Astrocyte of the spinal cord (primary cell): ENCODE data around the gene KRTAP12-1.

Experiments used
- DNase-seq: peaks from one replicate; pipeline ENCODE4 v3.0.0; 2011; ENCODE audit warnings: low read depth, low spot score
- H3K4me3 ChIP-seq: 2 replicates; pipeline ENCODE4 v1.5.1; 2011; ENCODE audit warnings: low read depth, mild to moderate bottlenecking, low read length, moderate library complexity
- in situ Hi-C: cut with HindIII; loops from 2 replicates; pipeline ENCODE4 v1.10.0; 2017; ENCODE audit warnings: low sequenced_read_pairs
- TF ChIP-seq, protein P1 (sequence below): IDR thresholded peaks from 2 replicates; pipeline ENCODE4 v1.5.1; 2012; ENCODE audit warnings: low read depth, mild to moderate bottlenecking, low read length, inconsistent platforms

KRTAP12-1 gene

GRCh38 chr21:44712203-44713028, 30.5 kb upstream of the KRTAP12-1 start:
- in situ Hi-C loops = no loop called here
- no peak for DNase-seq
- no peak overlapping the region for H3K4me3 ChIP-seq
- TF ChIP-seq, protein P1, sequence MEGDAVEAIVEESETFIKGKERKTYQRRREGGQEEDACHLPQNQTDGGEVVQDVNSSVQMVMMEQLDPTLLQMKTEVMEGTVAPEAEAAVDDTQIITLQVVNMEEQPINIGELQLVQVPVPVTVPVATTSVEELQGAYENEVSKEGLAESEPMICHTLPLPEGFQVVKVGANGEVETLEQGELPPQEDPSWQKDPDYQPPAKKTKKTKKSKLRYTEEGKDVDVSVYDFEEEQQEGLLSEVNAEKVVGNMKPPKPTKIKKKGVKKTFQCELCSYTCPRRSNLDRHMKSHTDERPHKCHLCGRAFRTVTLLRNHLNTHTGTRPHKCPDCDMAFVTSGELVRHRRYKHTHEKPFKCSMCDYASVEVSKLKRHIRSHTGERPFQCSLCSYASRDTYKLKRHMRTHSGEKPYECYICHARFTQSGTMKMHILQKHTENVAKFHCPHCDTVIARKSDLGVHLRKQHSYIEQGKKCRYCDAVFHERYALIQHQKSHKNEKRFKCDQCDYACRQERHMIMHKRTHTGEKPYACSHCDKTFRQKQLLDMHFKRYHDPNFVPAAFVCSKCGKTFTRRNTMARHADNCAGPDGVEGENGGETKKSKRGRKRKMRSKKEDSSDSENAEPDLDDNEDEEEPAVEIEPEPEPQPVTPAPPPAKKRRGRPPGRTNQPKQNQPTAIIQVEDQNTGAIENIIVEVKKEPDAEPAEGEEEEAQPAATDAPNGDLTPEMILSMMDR = no peak

DNA sequence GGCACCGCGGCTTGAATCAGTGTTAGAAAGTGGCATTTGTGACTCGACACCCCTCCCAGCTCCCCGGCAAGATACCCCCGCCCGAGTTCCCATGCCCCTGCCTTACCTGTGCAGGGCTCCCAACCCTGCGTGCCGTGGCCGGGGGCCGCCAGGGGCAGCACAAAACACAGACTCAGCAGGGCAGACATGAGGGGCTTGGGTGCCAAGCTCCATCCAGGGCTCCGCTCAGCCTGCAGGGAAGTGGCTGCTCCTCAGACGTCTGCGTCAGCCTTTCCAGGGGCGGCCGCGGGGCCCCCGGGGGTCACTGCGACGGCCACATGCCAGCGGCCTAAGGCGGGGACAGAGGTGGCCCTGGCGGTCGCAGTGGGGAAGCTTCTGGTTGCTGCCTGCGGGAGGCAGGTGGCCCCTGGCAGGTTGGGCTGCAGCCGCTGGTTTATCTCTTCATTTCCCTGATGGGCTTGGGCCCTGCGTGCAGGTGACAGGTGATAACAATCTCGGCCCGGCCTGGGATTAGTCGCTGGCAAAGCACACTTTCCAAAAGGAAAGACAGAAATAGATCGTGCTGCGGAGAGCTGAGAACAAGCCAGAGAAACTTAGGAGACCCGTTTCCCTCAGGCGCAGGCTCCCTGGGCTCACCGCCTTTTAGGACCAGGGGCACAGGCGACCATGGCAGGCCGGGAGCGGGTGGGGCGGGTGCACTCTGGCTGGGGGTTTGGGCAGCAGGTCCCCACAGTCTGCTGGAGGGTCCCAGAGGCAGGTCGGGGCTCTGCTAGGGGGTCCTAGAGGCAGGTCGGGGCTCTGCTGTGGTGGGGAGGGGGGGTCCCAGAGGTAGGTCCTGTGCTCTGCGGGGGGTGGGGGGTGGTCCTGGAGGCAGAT, 29.6 kb upstream of the KRTAP12-1 start, which contains the start of gene TSPEAR:
TSPEAR (minus strand) TSS at position 246 of the 876 bp plus-strand sequence; CDS start at position 188, 58 bp downstream.
- DNase-seq = no peak
- H3K4me3 ChIP-seq = no peak within 1 kb of the TSS
- in situ Hi-C loops = no loop called here

DNA sequence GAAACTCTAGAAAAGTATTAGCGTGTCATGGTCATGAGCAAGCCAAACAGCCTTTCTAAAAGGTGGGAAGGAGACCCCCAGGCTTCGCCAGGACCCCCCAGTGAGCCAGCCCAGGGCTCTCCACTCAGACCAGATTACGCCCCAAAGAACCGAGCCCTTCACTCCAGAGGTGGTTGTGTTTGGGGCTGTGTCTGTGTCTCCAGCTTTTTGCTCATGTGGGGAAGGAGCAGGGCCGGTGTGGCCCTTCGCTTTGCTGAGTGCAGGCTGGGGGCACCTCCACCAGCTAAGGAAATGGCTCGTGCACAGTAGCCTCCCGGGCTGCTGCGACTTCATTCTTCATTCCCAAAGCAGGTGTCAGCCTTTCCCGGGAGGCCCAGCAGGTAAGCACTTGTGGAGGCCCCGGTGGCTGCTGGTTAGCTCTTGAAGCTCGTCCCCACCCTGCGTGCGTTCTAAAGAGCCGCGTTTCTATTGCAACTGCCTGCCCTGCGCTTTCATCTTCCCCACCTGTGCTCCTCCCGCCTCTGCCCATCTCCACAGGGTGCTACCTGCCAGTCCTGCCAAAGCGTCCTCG, 28.9 kb upstream of the KRTAP12-1 start:
- DNase-seq = no peak
- TF ChIP-seq, protein P1 = no peak
- in situ Hi-C loops = no loop called here
- H3K4me3 ChIP-seq = no peak overlapping the region

More for the DNA sequence above, 29.6 kb upstream of the KRTAP12-1 start, which contains the start of gene TSPEAR:
- TF ChIP-seq, protein P1 = no peak

DNA sequence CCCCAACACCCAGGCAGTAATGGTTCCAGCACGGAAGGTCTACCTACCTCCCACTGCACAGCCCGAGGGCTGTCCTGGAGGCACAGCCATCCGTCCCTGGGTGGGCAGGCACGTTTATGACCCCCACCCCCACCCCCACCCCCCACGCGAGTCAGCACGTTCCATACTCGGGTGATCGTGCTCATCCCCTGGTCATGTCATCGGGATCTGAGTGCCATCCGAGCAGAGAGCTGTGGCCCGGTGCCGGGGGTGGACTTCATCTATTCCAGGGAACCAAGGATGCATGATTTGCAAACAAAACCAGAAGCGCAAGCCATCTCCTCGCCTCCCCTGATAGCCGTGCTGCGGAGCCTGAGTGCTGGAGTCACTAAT, 28.3 kb upstream of the KRTAP12-1 start:
- TF ChIP-seq, protein P1 = no peak
- DNase-seq = no peak
- in situ Hi-C loops = no loop called here
- H3K4me3 ChIP-seq = no peak overlapping the region

- H3K4me3 ChIP-seq = no peak overlapping the region
- in situ Hi-C loops = no loop called here
- TF ChIP-seq, protein P1 = no peak
- no peak for DNase-seq
These were observed 27.7 kb upstream of the KRTAP12-1 start for GRCh38 chr21:44709426-44710293.
